SK-N-MC (cell line): ENCODE measurements around the gene NLRP5.
"Not testable (repeated sequence)": the region's sequence is repeated elsewhere in the genome, so short reads cannot be mapped to it uniquely, and the experiment has no call there.

ENCODE experiments used
- DNase-seq: peaks from one replicate; pipeline ENCODE4 v3.0.0-alpha.2; 2011; ENCODE audit warnings: low read depth, low spot score
- H3K27ac ChIP-seq: fragments of 200-600 bp; sonication (generic); 2 replicates; pipeline ENCODE4 v1.5.1; 2016; ENCODE audit warnings: mixed run types
- H3K36me3 ChIP-seq: fragments of 200-600 bp; sonication (generic); 2 replicates; pipeline ENCODE4 v1.6.1; 2017; ENCODE audit warnings: antibody characterized with exemption, low read length, mixed read lengths; ENCODE audit not compliant: insufficient read depth
- H3K4me3 ChIP-seq: fragments of 200-600 bp; sonication (generic); 2 replicates; pipeline ENCODE4 v1.5.1; 2016
- H3K9ac ChIP-seq: fragments of 200-600 bp; sonication (generic); 2 replicates; pipeline ENCODE4 v1.8.0; 2017; ENCODE audit warnings: mixed run types, mixed read lengths; ENCODE audit not compliant: insufficient read length
- H3K9me3 ChIP-seq: fragments of 200-600 bp; sonication (generic); 2 replicates; pipeline ENCODE4 v1.6.1; 2017; ENCODE audit warnings: low read depth, mild to moderate bottlenecking, antibody characterized with exemption, low read length, moderate library complexity, mixed read lengths
- EZH2 ChIP-seq: fragments of 200-600 bp; sonication (generic); IDR thresholded peaks from one replicate; pipeline ENCODE4 v1.6.1; 2017; ENCODE audit warnings: antibody characterized with exemption
- FOXP2 ChIP-seq: optimal IDR thresholded peaks from 2 replicates; pipeline ENCODE3; 2011; ENCODE audit warnings: mild to moderate bottlenecking, moderate library complexity; ENCODE audit not compliant: insufficient read depth; ENCODE audit errors: extremely low read length, control extremely low read depth
- POLR2AphosphoS5 ChIP-seq: IDR thresholded peaks from 2 replicates; pipeline ENCODE4 v1.6.1; 2012; ENCODE audit warnings: mild to moderate bottlenecking, low read depth, low read length, borderline replicate concordance

Gene NLRP5

GRCh38 chr19:56091751-56092546, 105.4 kb downstream of the NLRP5 start:
- Histone ChIP-seq H3K27ac (no peak overlapping the region), H3K4me3 (no peak overlapping the region)

GRCh38 chr19:56092685-56093631, 106.4 kb downstream of the NLRP5 start:
- TF ChIP-seq FOXP2 (no peak), POLR2AphosphoS5 (no peak), EZH2 (no peak)
- DNase-seq = no peak
- no peaks in the 10 kb centered on the region for H3K9me3 ChIP-seq
- no peak overlapping the region for H3K4me3 ChIP-seq
- H3K9ac ChIP-seq = no peak overlapping the region
- no peaks in the 10 kb centered on the region for H3K36me3 ChIP-seq
- no peak overlapping the region for H3K27ac ChIP-seq

More at GRCh38 chr19:56091751-56092546, 105.4 kb downstream of the NLRP5 start:
- TF ChIP-seq POLR2AphosphoS5 = no peak
- TF ChIP-seq FOXP2 = no peak
- no peak for TF ChIP-seq EZH2
- Histone ChIP-seq H3K9me3 (no peaks in the 10 kb centered on the region), H3K9ac (no peak overlapping the region), H3K36me3 (no peaks in the 10 kb centered on the region)
- no peak for DNase-seq

- Histone ChIP-seq H3K9me3 (no peaks in the 10 kb centered on the region), H3K4me3 (no peak overlapping the region), H3K36me3 (no peaks in the 10 kb centered on the region), H3K27ac (no peak overlapping the region), H3K9ac (no peak overlapping the region)
- no peak for TF ChIP-seq FOXP2
- no peak for TF ChIP-seq EZH2
- no peak for TF ChIP-seq POLR2AphosphoS5
- no peak for DNase-seq
These were observed 107.9 kb downstream of the NLRP5 start for GRCh38 chr19:56094449-56094848.

GRCh38 chr19:56096665-56097064, 110.1 kb downstream of the NLRP5 start:
- no peak for DNase-seq
- no peak overlapping the region for H3K4me3 ChIP-seq
- no peaks in the 10 kb centered on the region for H3K36me3 ChIP-seq

GRCh38 chr19:56097306-56097705, 110.7 kb downstream of the NLRP5 start:
- no peak overlapping the region for H3K9ac ChIP-seq
- no peaks in the 10 kb centered on the region for H3K9me3 ChIP-seq
- no peak overlapping the region for H3K4me3 ChIP-seq
- H3K27ac ChIP-seq = no peak overlapping the region
- TF ChIP-seq EZH2 (no peak), POLR2AphosphoS5 (no peak), FOXP2 (no peak)
- DNase-seq = no peak
- no peaks in the 10 kb centered on the region for H3K36me3 ChIP-seq

More at GRCh38 chr19:56096665-56097064, 110.1 kb downstream of the NLRP5 start:
- Histone ChIP-seq H3K9ac (no peak overlapping the region), H3K27ac (no peak overlapping the region), H3K9me3 (no peaks in the 10 kb centered on the region)
- no peak for TF ChIP-seq FOXP2
- TF ChIP-seq POLR2AphosphoS5 = no peak
- TF ChIP-seq EZH2 = no peak

GRCh38 chr19:56097776-56098175, 111.2 kb downstream of the NLRP5 start:
- Histone ChIP-seq H3K9me3 (no peaks in the 10 kb centered on the region), H3K4me3 (no peak overlapping the region), H3K36me3 (no peaks in the 10 kb centered on the region), H3K27ac (no peak overlapping the region), H3K9ac (no peak overlapping the region)
- no peak for TF ChIP-seq EZH2
- no peak for TF ChIP-seq POLR2AphosphoS5
- TF ChIP-seq FOXP2 = no peak
- no peak for DNase-seq

- not testable (repeated sequence) for H3K9me3 ChIP-seq, DNase-seq, H3K4me3 ChIP-seq, H3K27ac ChIP-seq, H3K36me3 ChIP-seq, H3K9ac ChIP-seq
These were observed 111.7 kb downstream of the NLRP5 start for GRCh38 chr19:56098237-56098636.

GRCh38 chr19:56098731-56099568, 112.4 kb downstream of the NLRP5 start:
- no peak overlapping the region for H3K4me3 ChIP-seq
- H3K27ac ChIP-seq = no peak overlapping the region
- no peaks in the 10 kb centered on the region for H3K36me3 ChIP-seq
- no peaks in the 10 kb centered on the region for H3K9me3 ChIP-seq
- H3K9ac ChIP-seq = no peak overlapping the region
- TF ChIP-seq EZH2 (no peak), FOXP2 (no peak), POLR2AphosphoS5 (no peak)
- DNase-seq = no peak
